ENCODE measurements around the gene PARP8.
A peak's percentile ranks its signal among the peaks of the same experiment; 100 is the strongest.

The PARP8 gene

DNA sequence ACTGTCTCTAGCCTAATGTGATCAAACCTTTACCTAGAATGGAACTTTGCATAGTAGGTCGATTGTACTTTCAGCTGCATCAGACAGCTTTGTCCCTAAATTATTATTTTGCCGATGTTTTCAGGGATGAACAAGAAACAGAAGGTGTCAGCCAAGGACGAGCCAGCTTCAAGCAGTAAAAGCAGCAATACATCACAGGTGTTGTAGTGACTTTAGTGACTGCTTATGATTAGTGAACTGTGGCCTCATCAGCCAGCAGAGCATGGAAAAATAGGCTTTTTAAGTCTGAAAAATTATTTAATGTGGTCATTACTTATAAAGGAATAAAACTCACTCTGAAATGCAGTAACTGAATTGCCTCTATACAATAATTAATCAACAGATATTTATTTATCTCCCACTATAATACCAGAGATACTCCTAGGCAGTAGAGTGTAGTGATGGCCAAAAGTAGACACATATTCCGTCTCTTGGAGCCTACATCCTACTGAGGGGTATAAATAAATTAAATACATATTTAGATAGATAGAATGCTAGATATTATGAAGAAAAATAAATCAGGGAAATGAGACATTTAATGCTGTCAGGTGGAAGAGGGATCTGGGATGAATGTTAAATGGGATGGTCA is 166.3 kb downstream of the PARP8 start:
- no peaks in the 10 kb centered on the region for H3K4me1 ChIP-seq (ENCODE audit: control insufficient read depth, insufficient read depth, low read length)
- H3K27me3 ChIP-seq (ENCODE audit: control insufficient read depth, insufficient read depth, low read length) = no peaks in the 10 kb centered on the region
- H3K4me3 ChIP-seq (ENCODE audit: low read length) = no peak overlapping the region
- no CpG with 5 or more reads among the region's 4 CpGs for WGBS (ENCODE audit: insufficient coverage, insufficient read length)
- no peaks in the 10 kb centered on the region for H3K36me3 ChIP-seq (ENCODE audit: control insufficient read depth, insufficient read depth, low read length)
- H3K27ac ChIP-seq (ENCODE audit: low read length) = no peak overlapping the region
- no peaks in the 10 kb centered on the region for H3K9me3 ChIP-seq (ENCODE audit: control insufficient read depth, insufficient read depth, low read length)
- DNase-seq (ENCODE audit: low read depth, low spot score) = no peak

DNA sequence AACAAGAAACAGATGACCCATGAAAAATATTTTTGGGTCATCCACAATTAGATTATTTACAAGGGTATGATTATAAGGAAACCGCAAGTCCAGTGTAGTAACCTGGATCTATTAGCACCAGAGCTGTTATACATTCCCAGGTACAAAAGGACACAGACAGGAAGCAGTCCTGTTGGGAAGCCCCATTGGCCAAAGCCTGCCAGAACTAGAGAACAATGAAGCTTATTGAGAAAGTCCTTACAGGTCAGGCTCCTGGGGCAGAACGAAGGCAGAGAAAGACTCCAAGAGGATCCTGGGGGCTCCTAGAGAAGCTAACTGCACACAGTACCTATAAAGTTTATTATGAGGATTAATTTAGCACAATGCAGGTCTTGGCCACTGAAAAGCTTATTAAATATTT is 169.9 kb downstream of the PARP8 start:
- Histone ChIP-seq H3K4me1 (ENCODE audit: control insufficient read depth, insufficient read depth, low read length) (no peaks in the 10 kb centered on the region), H3K36me3 (ENCODE audit: control insufficient read depth, insufficient read depth, low read length) (no peaks in the 10 kb centered on the region), H3K4me3 (ENCODE audit: low read length) (no peak overlapping the region), H3K9me3 (ENCODE audit: control insufficient read depth, insufficient read depth, low read length) (no peaks in the 10 kb centered on the region), H3K27ac (ENCODE audit: low read length) (no peak overlapping the region), H3K27me3 (ENCODE audit: control insufficient read depth, insufficient read depth, low read length) (no peaks in the 10 kb centered on the region)
- peak; percentile 7 for DNase-seq (ENCODE audit: low read depth, low spot score)
- WGBS (ENCODE audit: insufficient coverage, insufficient read length) = no CpG with 5 or more reads among the region's 2 CpGs

DNA sequence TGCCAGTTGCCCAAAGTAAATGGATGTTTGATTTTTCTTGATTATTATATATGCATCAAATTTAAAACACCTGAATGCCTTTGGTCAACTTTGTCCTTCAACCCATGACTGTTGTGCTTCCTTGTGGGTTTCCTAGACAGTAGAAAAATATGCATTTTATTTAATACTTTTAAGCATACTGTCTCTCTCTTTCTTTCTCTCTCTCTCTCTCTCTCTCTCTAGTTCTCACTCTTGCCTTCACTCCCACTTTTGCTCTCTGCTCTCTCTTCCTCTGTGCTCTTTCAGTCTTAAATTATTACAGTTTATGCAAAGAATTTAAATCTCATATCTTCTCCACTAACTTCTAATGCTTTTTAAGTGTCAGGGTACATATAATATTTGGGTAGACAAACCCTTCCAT is 173.0 kb downstream of the PARP8 start:
- Histone ChIP-seq H3K9me3 (ENCODE audit: control insufficient read depth, insufficient read depth, low read length) (no peaks in the 10 kb centered on the region), H3K36me3 (ENCODE audit: control insufficient read depth, insufficient read depth, low read length) (no peaks in the 10 kb centered on the region), H3K4me3 (ENCODE audit: low read length) (no peak overlapping the region), H3K27me3 (ENCODE audit: control insufficient read depth, insufficient read depth, low read length) (no peaks in the 10 kb centered on the region), H3K4me1 (ENCODE audit: control insufficient read depth, insufficient read depth, low read length) (no peaks in the 10 kb centered on the region), H3K27ac (ENCODE audit: low read length) (no peak overlapping the region)
- DNase-seq (ENCODE audit: low read depth, low spot score) = no peak

DNA sequence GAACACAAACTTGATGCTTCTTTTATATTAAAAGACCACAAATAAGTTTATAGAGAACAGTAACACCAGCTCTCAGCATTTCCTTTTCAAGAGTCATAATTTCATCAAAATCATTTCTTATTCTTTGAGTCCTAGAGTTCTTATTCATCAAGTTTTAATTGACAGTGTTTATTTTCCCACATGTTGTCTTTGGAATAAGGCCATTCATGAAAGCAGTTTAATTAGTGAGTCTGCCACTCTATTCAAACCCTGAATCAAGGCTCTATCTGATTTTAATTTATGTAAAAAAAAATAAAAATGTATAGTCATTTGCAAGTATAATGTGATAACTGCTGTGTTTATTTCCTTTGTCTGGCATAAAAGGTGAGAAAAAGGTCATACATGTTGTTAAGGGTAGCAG is 176.7 kb downstream of the PARP8 start:
- DNase-seq (ENCODE audit: low read depth, low spot score) = no peak
- Histone ChIP-seq H3K36me3 (ENCODE audit: control insufficient read depth, insufficient read depth, low read length) (no peaks in the 10 kb centered on the region), H3K4me3 (ENCODE audit: low read length) (no peak overlapping the region), H3K4me1 (ENCODE audit: control insufficient read depth, insufficient read depth, low read length) (no peaks in the 10 kb centered on the region), H3K9me3 (ENCODE audit: control insufficient read depth, insufficient read depth, low read length) (no peaks in the 10 kb centered on the region), H3K27ac (ENCODE audit: low read length) (no peak overlapping the region), H3K27me3 (ENCODE audit: control insufficient read depth, insufficient read depth, low read length) (no peaks in the 10 kb centered on the region)

DNA sequence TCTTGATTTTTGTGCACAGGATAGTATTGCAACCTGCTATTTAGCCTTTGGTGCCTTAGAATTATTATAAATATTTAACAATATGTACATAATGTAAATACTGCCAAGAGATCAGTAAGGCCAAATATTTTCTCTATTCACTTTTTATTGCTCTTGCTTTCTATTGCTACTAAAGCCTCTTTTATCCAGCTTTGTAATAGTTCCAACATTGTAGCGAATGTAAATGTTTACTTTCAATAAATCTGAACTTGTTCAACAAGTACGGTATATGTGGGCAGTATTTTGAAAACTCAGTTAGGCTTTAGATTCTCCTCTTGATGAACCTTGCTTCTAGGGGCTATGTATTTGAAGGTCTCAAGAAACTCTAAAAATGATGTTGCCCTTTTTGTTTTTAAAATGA is 179.8 kb downstream of the PARP8 start:
- no peak overlapping the region for H3K27ac ChIP-seq (ENCODE audit: low read length)
- no CpG with 5 or more reads among the region's 2 CpGs for WGBS (ENCODE audit: insufficient coverage, insufficient read length)
- no peaks in the 10 kb centered on the region for H3K4me1 ChIP-seq (ENCODE audit: control insufficient read depth, insufficient read depth, low read length)
- H3K4me3 ChIP-seq (ENCODE audit: low read length) = no peak overlapping the region
- no peaks in the 10 kb centered on the region for H3K9me3 ChIP-seq (ENCODE audit: control insufficient read depth, insufficient read depth, low read length)
- no peak for DNase-seq (ENCODE audit: low read depth, low spot score)
- no peaks in the 10 kb centered on the region for H3K27me3 ChIP-seq (ENCODE audit: control insufficient read depth, insufficient read depth, low read length)
- H3K36me3 ChIP-seq (ENCODE audit: control insufficient read depth, insufficient read depth, low read length) = no peaks in the 10 kb centered on the region

DNA sequence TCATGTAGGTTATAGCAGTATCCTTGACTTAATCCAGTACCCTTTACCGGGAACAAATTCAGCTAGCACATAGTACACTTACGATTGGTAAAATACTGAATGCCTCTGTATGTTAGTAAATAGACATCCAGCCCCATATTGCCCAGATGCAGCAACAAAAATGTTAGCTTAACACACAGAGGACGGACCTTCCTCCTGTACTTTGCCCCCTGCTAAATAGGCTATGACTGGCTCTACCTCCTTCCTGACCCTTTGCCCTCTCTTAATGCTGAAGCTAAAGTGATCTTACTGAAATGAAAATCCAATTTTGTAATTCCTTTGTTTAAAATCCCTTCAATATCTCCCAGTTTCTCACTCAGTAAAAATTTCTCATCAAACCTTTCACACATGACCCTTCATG is 183.1 kb downstream of the PARP8 start:
- WGBS (ENCODE audit: insufficient coverage, insufficient read length) = no CpG with 5 or more reads among the region's 3 CpGs
- Histone ChIP-seq H3K4me3 (ENCODE audit: low read length) (no peak overlapping the region), H3K4me1 (ENCODE audit: control insufficient read depth, insufficient read depth, low read length) (no peaks in the 10 kb centered on the region), H3K27me3 (ENCODE audit: control insufficient read depth, insufficient read depth, low read length) (no peaks in the 10 kb centered on the region), H3K36me3 (ENCODE audit: control insufficient read depth, insufficient read depth, low read length) (no peaks in the 10 kb centered on the region), H3K9me3 (ENCODE audit: control insufficient read depth, insufficient read depth, low read length) (no peaks in the 10 kb centered on the region), H3K27ac (ENCODE audit: low read length) (no peak overlapping the region)
- DNase-seq (ENCODE audit: low read depth, low spot score) = no peak

DNA sequence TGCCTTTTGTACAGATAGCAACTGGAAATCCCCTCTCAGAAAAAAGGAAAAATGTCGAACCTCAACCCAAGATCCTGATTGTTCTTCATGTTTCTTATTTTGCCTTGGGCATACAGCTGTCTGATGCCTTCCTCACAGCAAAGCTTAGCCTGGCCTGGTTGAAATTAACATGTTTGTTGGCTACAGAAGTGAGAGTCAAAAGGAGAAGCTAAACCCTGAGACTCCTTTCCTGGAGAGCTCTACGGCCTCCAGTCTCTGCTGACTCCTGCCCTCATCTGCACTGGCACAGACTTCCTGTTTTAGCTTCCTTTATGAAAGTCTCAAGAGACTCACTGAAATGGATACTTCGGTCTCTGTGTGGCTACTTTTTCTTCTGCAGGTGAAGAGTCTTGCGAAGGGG is 186.7 kb downstream of the PARP8 start:
- Histone ChIP-seq H3K9me3 (ENCODE audit: control insufficient read depth, insufficient read depth, low read length) (no peaks in the 10 kb centered on the region), H3K36me3 (ENCODE audit: control insufficient read depth, insufficient read depth, low read length) (no peaks in the 10 kb centered on the region), H3K27me3 (ENCODE audit: control insufficient read depth, insufficient read depth, low read length) (no peaks in the 10 kb centered on the region), H3K4me1 (ENCODE audit: control insufficient read depth, insufficient read depth, low read length) (no peaks in the 10 kb centered on the region), H3K4me3 (ENCODE audit: low read length) (no peak overlapping the region), H3K27ac (ENCODE audit: low read length) (no peak overlapping the region)
- DNase-seq (ENCODE audit: low read depth, low spot score) = no peak
- no CpG with 5 or more reads among the region's 4 CpGs for WGBS (ENCODE audit: insufficient coverage, insufficient read length)

DNA sequence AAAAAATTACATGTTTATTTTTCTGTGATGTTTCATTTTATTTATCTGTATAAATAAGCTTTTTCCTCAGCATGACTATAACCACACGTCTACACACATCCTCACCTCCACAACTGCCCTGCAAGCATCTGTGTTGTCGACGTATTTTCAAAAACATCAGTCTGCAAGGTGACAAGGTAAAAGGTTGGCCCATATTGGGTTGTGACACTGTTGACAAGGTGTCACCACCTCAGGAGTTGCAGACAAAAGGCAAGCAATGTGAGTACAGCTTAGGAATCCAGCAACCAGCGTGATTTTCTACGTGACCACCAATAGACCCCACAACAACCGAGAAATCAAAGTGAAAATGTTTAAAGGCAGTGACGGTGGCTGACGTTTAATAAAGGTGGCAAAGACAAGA is 187.6 kb downstream of the PARP8 start:
- no peak overlapping the region for H3K27ac ChIP-seq (ENCODE audit: low read length)
- H3K4me3 ChIP-seq (ENCODE audit: low read length) = no peak overlapping the region
- H3K27me3 ChIP-seq (ENCODE audit: control insufficient read depth, insufficient read depth, low read length) = no peaks in the 10 kb centered on the region
- H3K4me1 ChIP-seq (ENCODE audit: control insufficient read depth, insufficient read depth, low read length) = no peaks in the 10 kb centered on the region
- WGBS (ENCODE audit: insufficient coverage, insufficient read length) = no CpG with 5 or more reads among the region's 8 CpGs
- H3K9me3 ChIP-seq (ENCODE audit: control insufficient read depth, insufficient read depth, low read length) = no peaks in the 10 kb centered on the region
- no peaks in the 10 kb centered on the region for H3K36me3 ChIP-seq (ENCODE audit: control insufficient read depth, insufficient read depth, low read length)
- DNase-seq (ENCODE audit: low read depth, low spot score) = no peak

DNA sequence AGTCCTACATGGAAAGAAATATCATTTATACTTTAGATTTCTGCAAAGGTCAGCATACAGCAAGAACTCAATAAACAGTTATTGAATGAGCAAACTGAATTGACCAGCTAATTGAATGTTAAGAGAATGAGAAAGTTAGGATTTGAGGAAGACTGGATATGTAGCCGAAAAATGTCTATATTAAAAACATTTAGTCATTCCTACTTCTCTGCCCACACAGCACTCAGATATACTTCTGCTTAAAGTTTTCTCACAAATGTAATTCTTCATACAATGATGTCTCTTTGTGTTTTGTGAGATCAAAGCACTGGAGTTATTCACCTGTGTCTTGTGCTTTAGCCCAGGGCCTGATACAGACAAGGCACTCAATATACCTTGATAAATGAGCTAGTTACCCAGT is 188.6 kb downstream of the PARP8 start:
- Histone ChIP-seq H3K27ac (ENCODE audit: low read length) (no peak overlapping the region), H3K4me3 (ENCODE audit: low read length) (no peak overlapping the region), H3K4me1 (ENCODE audit: control insufficient read depth, insufficient read depth, low read length) (no peaks in the 10 kb centered on the region), H3K27me3 (ENCODE audit: control insufficient read depth, insufficient read depth, low read length) (no peaks in the 10 kb centered on the region), H3K9me3 (ENCODE audit: control insufficient read depth, insufficient read depth, low read length) (no peaks in the 10 kb centered on the region), H3K36me3 (ENCODE audit: control insufficient read depth, insufficient read depth, low read length) (no peaks in the 10 kb centered on the region)
- WGBS (ENCODE audit: insufficient coverage, insufficient read length) = no CpG with 5 or more reads among the region's 1 CpG
- DNase-seq (ENCODE audit: low read depth, low spot score) = no peak

DNA sequence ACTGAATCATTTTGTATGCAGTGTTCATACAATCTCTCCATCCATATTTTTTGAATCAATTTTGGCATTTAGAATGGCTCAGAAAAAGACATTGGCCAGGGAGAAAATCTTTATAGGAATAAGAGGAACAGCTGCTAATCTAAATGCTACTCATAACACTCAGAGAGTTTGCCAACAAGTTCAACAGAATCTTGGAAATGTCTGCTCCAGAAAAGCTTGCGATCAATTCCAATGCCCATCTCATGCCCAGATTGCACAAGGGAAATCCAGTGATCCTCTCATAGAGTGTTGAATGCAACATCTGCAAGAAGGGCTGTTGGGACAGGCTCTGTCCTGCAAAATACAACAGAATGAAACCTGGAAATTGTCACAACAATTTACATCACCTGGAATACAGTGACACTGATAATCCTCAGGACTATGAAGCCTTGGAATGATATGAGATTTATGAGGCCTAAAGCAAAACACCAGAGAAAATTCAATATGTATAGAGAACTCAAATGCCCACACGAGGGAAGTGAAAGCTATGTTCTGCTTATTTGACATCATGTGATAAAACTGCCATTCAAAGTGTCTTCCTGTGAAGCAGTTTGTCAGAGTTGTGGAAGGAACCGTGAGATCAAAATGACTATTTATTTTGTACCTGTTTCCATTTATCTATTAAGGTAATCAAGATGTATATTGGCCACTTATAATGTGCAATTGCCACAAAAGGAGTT is 190.1 kb downstream of the PARP8 start:
- Histone ChIP-seq H3K27ac (ENCODE audit: low read length) (no peak overlapping the region), H3K4me1 (ENCODE audit: control insufficient read depth, insufficient read depth, low read length) (no peaks in the 10 kb centered on the region), H3K9me3 (ENCODE audit: control insufficient read depth, insufficient read depth, low read length) (no peaks in the 10 kb centered on the region), H3K27me3 (ENCODE audit: control insufficient read depth, insufficient read depth, low read length) (no peaks in the 10 kb centered on the region), H3K36me3 (ENCODE audit: control insufficient read depth, insufficient read depth, low read length) (no peaks in the 10 kb centered on the region), H3K4me3 (ENCODE audit: low read length) (no peak overlapping the region)
- WGBS (ENCODE audit: insufficient coverage, insufficient read length) = no CpG with 5 or more reads among the region's 3 CpGs
- no peak for DNase-seq (ENCODE audit: low read depth, low spot score)

DNA sequence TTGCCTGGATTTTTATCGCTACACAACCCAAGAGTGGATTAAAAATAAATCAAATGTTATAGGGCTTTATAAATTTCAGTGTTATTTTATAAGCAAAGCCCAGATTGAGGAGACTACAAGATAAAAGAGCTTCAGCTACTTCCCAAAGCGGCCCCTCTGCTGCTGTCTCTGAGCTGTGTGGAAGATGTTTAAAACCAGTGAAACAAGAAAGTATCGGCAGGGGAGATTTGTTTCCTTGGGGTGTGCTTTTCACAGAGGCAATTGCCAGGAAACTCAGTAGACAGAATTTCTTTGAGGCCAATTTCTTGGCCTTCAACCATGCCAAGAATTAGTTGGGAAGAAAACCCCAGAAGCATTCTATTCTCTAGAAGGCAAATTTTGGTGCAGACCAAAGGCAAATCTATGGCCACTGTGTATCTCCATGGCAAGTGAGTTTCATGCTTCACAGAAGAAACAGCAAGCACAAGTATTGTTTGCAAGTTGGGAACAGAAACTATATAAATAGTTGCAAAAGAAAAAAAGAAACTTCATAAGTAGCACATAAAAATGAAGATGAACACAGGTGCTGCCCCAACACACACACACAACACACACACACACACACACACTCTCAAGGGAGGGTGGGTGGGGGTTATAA is 197.2 kb downstream of the PARP8 start:
- no peaks in the 10 kb centered on the region for H3K36me3 ChIP-seq (ENCODE audit: control insufficient read depth, insufficient read depth, low read length)
- H3K4me3 ChIP-seq (ENCODE audit: low read length) = no peak overlapping the region
- H3K9me3 ChIP-seq (ENCODE audit: control insufficient read depth, insufficient read depth, low read length) = no peaks in the 10 kb centered on the region
- DNase-seq (ENCODE audit: low read depth, low spot score) = no peak
- H3K27ac ChIP-seq (ENCODE audit: low read length) = no peak overlapping the region
- no CpG with 5 or more reads among the region's 3 CpGs for WGBS (ENCODE audit: insufficient coverage, insufficient read length)
- H3K4me1 ChIP-seq (ENCODE audit: control insufficient read depth, insufficient read depth, low read length) = no peaks in the 10 kb centered on the region
- H3K27me3 ChIP-seq (ENCODE audit: control insufficient read depth, insufficient read depth, low read length) = no peaks in the 10 kb centered on the region
